Measurements from ENCODE around the gene GGA3.

Gene GGA3

GRCh38 chr17:75252039-75252816 lies 9.2 kb downstream of the GGA3 start:
- no peak for TF ChIP-seq CTCF (IDR thresholded peaks at IDR 0.05; ENCODE audit: insufficient read depth, low read depth, low read length, missing control alignments)
- no peak for DNase-seq (ENCODE audit: low read depth)

GRCh38 chr17:75250009-75250471 lies 11.4 kb downstream of the GGA3 start:
- DNase-seq (ENCODE audit: low read depth), result peak; percentile 87
- H3K4me3 ChIP-seq (ENCODE audit: low read depth, low read length), result peak overlapping the region; percentile 38
- TF ChIP-seq CTCF (IDR thresholded peaks at IDR 0.05; ENCODE audit: insufficient read depth, low read depth, low read length, missing control alignments), result no peak

More at GRCh38 chr17:75252039-75252816, 9.2 kb downstream of the GGA3 start:
- no peak overlapping the region for H3K4me3 ChIP-seq (ENCODE audit: low read depth, low read length)

- no peak for TF ChIP-seq CTCF (IDR thresholded peaks at IDR 0.05; ENCODE audit: insufficient read depth, low read depth, low read length, missing control alignments)
- H3K4me3 ChIP-seq (ENCODE audit: low read depth, low read length), result peak overlapping the region; percentile 38; the same call in 1 of the 2 replicates
- no peak for DNase-seq (ENCODE audit: low read depth)
Measured at GRCh38 chr17:75249564-75249963, 11.8 kb downstream of the GGA3 start.

GRCh38 chr17:75246404-75246803 lies 15.0 kb downstream of the GGA3 start:
- DNase-seq (ENCODE audit: low read depth), result no peak
- H3K4me3 ChIP-seq (ENCODE audit: low read depth, low read length), result no peak overlapping the region
- no peak for TF ChIP-seq CTCF (IDR thresholded peaks at IDR 0.05; ENCODE audit: insufficient read depth, low read depth, low read length, missing control alignments)

- DNase-seq (ENCODE audit: low read depth), result no peak
- TF ChIP-seq CTCF (IDR thresholded peaks at IDR 0.05; ENCODE audit: insufficient read depth, low read depth, low read length, missing control alignments), result no peak
- H3K4me3 ChIP-seq (ENCODE audit: low read depth, low read length), result no peak overlapping the region
Measured at GRCh38 chr17:75245011-75245410, 16.4 kb downstream of the GGA3 start.

GRCh38 chr17:75244133-75244866 lies 17.1 kb downstream of the GGA3 start:
- no peak overlapping the region for H3K4me3 ChIP-seq (ENCODE audit: low read depth, low read length)
- TF ChIP-seq CTCF (IDR thresholded peaks at IDR 0.05; ENCODE audit: insufficient read depth, low read depth, low read length, missing control alignments), result no peak
- no peak for DNase-seq (ENCODE audit: low read depth)
